H9 (cell line): ENCODE measurements around the gene CALML4. TPM values are rescaled to one million over a fixed set of nuclear protein-coding genes. Genes with fewer than 3 reads are reported as not detected.

Experiments used
- DNase-seq: peaks from one replicate; pipeline ENCODE4 v3.0.0-alpha.2; 2017
- H2AFZ ChIP-seq: one replicate; pipeline ENCODE4 v1.6.1; 2013; ENCODE audit warnings: mild to moderate bottlenecking, low read length, control low read depth, moderate library complexity
- H2AK5ac ChIP-seq: 2 replicates; pipeline ENCODE4 v1.6.1; 2013; ENCODE audit warnings: low read length, control low read depth, mixed read lengths; ENCODE audit not compliant: insufficient read length
- H2BK120ac ChIP-seq: one replicate; pipeline ENCODE4 v1.6.1; 2013; ENCODE audit warnings: low read depth, mild to moderate bottlenecking, low read length, control low read depth, inconsistent platforms; ENCODE audit not compliant: poor library complexity, severe bottlenecking
- H2BK12ac ChIP-seq: 2 replicates; pipeline ENCODE4 v1.6.1; 2013; ENCODE audit warnings: low read length, control low read depth, mixed read lengths, low read depth; ENCODE audit not compliant: insufficient read length
- H2BK15ac ChIP-seq: 2 replicates; pipeline ENCODE4 v1.6.1; 2013; ENCODE audit warnings: low read depth, low read length, control low read depth
- H2BK20ac ChIP-seq: one replicate; pipeline ENCODE4 v1.6.1; 2013; ENCODE audit warnings: low read depth, mild to moderate bottlenecking, low read length, control low read depth, inconsistent platforms; ENCODE audit not compliant: poor library complexity, severe bottlenecking
- H2BK5ac ChIP-seq: 2 replicates; pipeline ENCODE4 v1.6.1; 2013; ENCODE audit warnings: low read length, control low read depth, mixed read lengths; ENCODE audit not compliant: insufficient read length
- H3K14ac ChIP-seq: 2 replicates; pipeline ENCODE4 v1.6.1; 2013; ENCODE audit warnings: low read length, control low read depth; ENCODE audit not compliant: insufficient read depth
- H3K18ac ChIP-seq: 2 replicates; pipeline ENCODE4 v1.6.1; 2013; ENCODE audit warnings: low read depth, mild to moderate bottlenecking, mixed read lengths, low read length, control low read depth; ENCODE audit not compliant: insufficient read length
- H3K23ac ChIP-seq: 2 replicates; pipeline ENCODE4 v1.6.1; 2013; ENCODE audit warnings: low read length, control low read depth, mixed read lengths, low read depth; ENCODE audit not compliant: insufficient read length
- H3K23me2 ChIP-seq: 2 replicates; pipeline ENCODE4 v1.6.1; 2013; ENCODE audit warnings: low read depth, mild to moderate bottlenecking, mixed read lengths, low read length, control low read depth; ENCODE audit not compliant: insufficient read length, poor library complexity, severe bottlenecking
- H3K27ac ChIP-seq: 2 replicates; pipeline ENCODE4 v1.5.1; 2013; ENCODE audit warnings: low read length, control low read depth, mixed read lengths, low read depth; ENCODE audit not compliant: insufficient read length
- H3K27me3 ChIP-seq: 2 replicates; pipeline ENCODE4 v1.6.1; 2013; ENCODE audit warnings: low read length, control low read depth, inconsistent platforms; ENCODE audit not compliant: insufficient read depth
- H3K4ac ChIP-seq: 2 replicates; pipeline ENCODE4 v1.6.1; 2013; ENCODE audit warnings: low read depth, mild to moderate bottlenecking, control low read depth, inconsistent platforms, low read length, moderate library complexity
- H3K4me1 ChIP-seq: 2 replicates; pipeline ENCODE4 v1.6.1; 2013; ENCODE audit warnings: low read length, control low read depth, inconsistent platforms; ENCODE audit not compliant: insufficient read depth
- H3K4me2 ChIP-seq: 2 replicates; pipeline ENCODE4 v1.6.1; 2013; ENCODE audit warnings: low read length, control low read depth, mixed read lengths; ENCODE audit not compliant: insufficient read length, insufficient read depth
- H3K56ac ChIP-seq: 2 replicates; pipeline ENCODE4 v1.6.1; 2013; ENCODE audit warnings: low read depth, mild to moderate bottlenecking, mixed read lengths, low read length, control low read depth; ENCODE audit not compliant: insufficient read length
- H3K79me1 ChIP-seq: 2 replicates; pipeline ENCODE4 v1.6.1; 2013; ENCODE audit warnings: low read depth, mild to moderate bottlenecking, moderate library complexity, low read length, control low read depth, inconsistent platforms; ENCODE audit not compliant: insufficient read depth, poor library complexity, severe bottlenecking
- H3K79me2 ChIP-seq: 2 replicates; pipeline ENCODE4 v1.6.1; 2013; ENCODE audit warnings: low read length, control low read depth, inconsistent platforms; ENCODE audit not compliant: insufficient read depth
- H3K9ac ChIP-seq: 2 replicates; pipeline ENCODE4 v1.6.1; 2013; ENCODE audit warnings: low read length, control low read depth, mixed read lengths; ENCODE audit not compliant: insufficient read length; ENCODE audit errors: extremely low read depth
- H3K9me3 ChIP-seq: one replicate; pipeline ENCODE4 v1.6.1; 2013; ENCODE audit warnings: low read depth, low read length, inconsistent platforms; ENCODE audit not compliant: control insufficient read depth
- H3T11ph ChIP-seq: one replicate; pipeline ENCODE4 v1.6.1; 2013; ENCODE audit warnings: mild to moderate bottlenecking, low read length, control low read depth, inconsistent platforms
- H4K20me1 ChIP-seq: one replicate; pipeline ENCODE4 v1.6.1; 2013; ENCODE audit not compliant: control insufficient read depth, insufficient read length, insufficient read depth
- H4K5ac ChIP-seq: 2 replicates; pipeline ENCODE4 v1.6.1; 2013; ENCODE audit warnings: low read depth, mild to moderate bottlenecking, mixed read lengths, low read length, control low read depth; ENCODE audit not compliant: insufficient read length
- H4K8ac ChIP-seq: replicated peaks from 2 replicates; pipeline ENCODE4 v1.6.1; 2013; ENCODE audit warnings: low read length, control low read depth, mixed read lengths, low read depth; ENCODE audit not compliant: insufficient read length
- H4K91ac ChIP-seq: 2 replicates; pipeline ENCODE4 v1.6.1; 2013; ENCODE audit warnings: low read depth, mild to moderate bottlenecking, moderate library complexity, mixed read lengths, low read length, control low read depth; ENCODE audit not compliant: insufficient read length
- H3K27ac Mint-ChIP-seq, 3 experiments: 2 replicates in 2 of 3; 3 replicates in 1 of 3; pipeline ENCODE4 v1.8.0; 2020 to 2021; ENCODE audit warnings: mixed read lengths in 3 of 3, mild to moderate bottlenecking in 1 of 3, moderate library complexity in 1 of 3
- H3K27me3 Mint-ChIP-seq: 2 replicates; pipeline ENCODE4 v1.8.0; 2021; ENCODE audit warnings: low read depth, mild to moderate bottlenecking, moderate library complexity, mixed read lengths
- H3K36me3 Mint-ChIP-seq, 3 experiments: 2 replicates in 2 of 3; 3 replicates in 1 of 3; pipeline ENCODE4 v1.8.0; 2020 to 2021; ENCODE audit warnings: low read depth in 3 of 3, mixed read lengths in 3 of 3; ENCODE audit not compliant: insufficient read depth in 1 of 3
- H3K4me1 Mint-ChIP-seq, 2 experiments: 2 replicates each; pipeline ENCODE4 v1.8.0; 2020; ENCODE audit warnings: mixed read lengths in 2 of 2
- H3K4me3 Mint-ChIP-seq, 2 experiments: 2 replicates in 1 of 2; 3 replicates in 1 of 2; pipeline ENCODE4 v1.8.0; 2020 to 2021; ENCODE audit warnings: mild to moderate bottlenecking in 2 of 2, mixed read lengths in 2 of 2, moderate library complexity in 1 of 2
- H3K9me3 Mint-ChIP-seq, 2 experiments: 2 replicates in 1 of 2; 3 replicates in 1 of 2; pipeline ENCODE4 v1.8.0; 2020; ENCODE audit warnings: mild to moderate bottlenecking in 2 of 2, mixed read lengths in 2 of 2, moderate library complexity in 1 of 2
- WGBS: extraction: QIAGEN DNeasy Blood & Tissue Kit; methylation state at CpG from one replicate; pipeline ENCODE4 v1.1.7; 2013; ENCODE audit warnings: missing lambda C conversion rate, low lambda C conversion rate, mixed read lengths; ENCODE audit not compliant: insufficient read length; ENCODE audit errors: extremely low coverage; 5-methylcytosine and 5-hydroxymethylcytosine counted together
- total RNA-seq: library from RNA; stranded (reverse); gene quantifications from 2 replicates; pipeline ENCODE4 v1.2.1, GENCODE V29; 2021
- TF ChIP-seq, protein P1 (sequence below): fragments of 200-600 bp; sonication (generic); conservative IDR thresholded peaks from 3 replicates; pipeline ENCODE4 v1.8.0; 2021; ENCODE audit warnings: antibody characterized with exemption, mild to moderate bottlenecking

The CALML4 gene
- total RNA-seq, 1 experiment from 2014 or later, result 11.8 TPM

- no peak overlapping the region for H3K27ac Mint-ChIP-seq
- no peak overlapping the region for H3K14ac ChIP-seq
- no peak for DNase-seq
These were observed 53.9 kb downstream of the CALML4 start for GRCh38 chr15:68151277-68151676.

More at GRCh38 chr15:68151277-68151676, 53.9 kb downstream of the CALML4 start:
- H3K4me2 ChIP-seq, result no peak overlapping the region
- H2BK15ac ChIP-seq, result no peak overlapping the region
- no peaks in the 10 kb centered on the region for H3K79me2 ChIP-seq
- no peaks in the 10 kb centered on the region for H3K4me1 ChIP-seq
- H2AFZ ChIP-seq, result no peak overlapping the region
- Mint-ChIP-seq H3K27me3 (no peaks in the 10 kb centered on the region), H3K36me3 (peaks cover 3 to 11% (median 8%) of the 10 kb centered on the region in 3 experiments; a peak in 5 of 7 replicates), H3K9me3 (no peaks in the 10 kb centered on the region), H3K4me1 (peaks cover 4 to 7% of the 10 kb centered on the region in 2 experiments), H3K4me3 (no peak overlapping the region)
- H3K9ac ChIP-seq, result no peak overlapping the region
- H2AK5ac ChIP-seq, result no peak overlapping the region
- H4K5ac ChIP-seq, result no peak overlapping the region
- no peaks in the 10 kb centered on the region for H3K23me2 ChIP-seq
- WGBS, result no CpG with 5 or more reads among the region's 1 CpG
- H2BK12ac ChIP-seq, result no peak overlapping the region
- no peak overlapping the region for H4K8ac ChIP-seq
- no peaks in the 10 kb centered on the region for H4K20me1 ChIP-seq
- H3K27me3 ChIP-seq, result no peaks in the 10 kb centered on the region
- H3T11ph ChIP-seq, result no peak overlapping the region
- H2BK5ac ChIP-seq, result no peak overlapping the region
- no peaks in the 10 kb centered on the region for H3K79me1 ChIP-seq
- H3K18ac ChIP-seq, result no peak overlapping the region
- no peak overlapping the region for H3K23ac ChIP-seq
- TF ChIP-seq, protein P1, sequence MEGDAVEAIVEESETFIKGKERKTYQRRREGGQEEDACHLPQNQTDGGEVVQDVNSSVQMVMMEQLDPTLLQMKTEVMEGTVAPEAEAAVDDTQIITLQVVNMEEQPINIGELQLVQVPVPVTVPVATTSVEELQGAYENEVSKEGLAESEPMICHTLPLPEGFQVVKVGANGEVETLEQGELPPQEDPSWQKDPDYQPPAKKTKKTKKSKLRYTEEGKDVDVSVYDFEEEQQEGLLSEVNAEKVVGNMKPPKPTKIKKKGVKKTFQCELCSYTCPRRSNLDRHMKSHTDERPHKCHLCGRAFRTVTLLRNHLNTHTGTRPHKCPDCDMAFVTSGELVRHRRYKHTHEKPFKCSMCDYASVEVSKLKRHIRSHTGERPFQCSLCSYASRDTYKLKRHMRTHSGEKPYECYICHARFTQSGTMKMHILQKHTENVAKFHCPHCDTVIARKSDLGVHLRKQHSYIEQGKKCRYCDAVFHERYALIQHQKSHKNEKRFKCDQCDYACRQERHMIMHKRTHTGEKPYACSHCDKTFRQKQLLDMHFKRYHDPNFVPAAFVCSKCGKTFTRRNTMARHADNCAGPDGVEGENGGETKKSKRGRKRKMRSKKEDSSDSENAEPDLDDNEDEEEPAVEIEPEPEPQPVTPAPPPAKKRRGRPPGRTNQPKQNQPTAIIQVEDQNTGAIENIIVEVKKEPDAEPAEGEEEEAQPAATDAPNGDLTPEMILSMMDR, result no peak
- no peak overlapping the region for H3K27ac ChIP-seq
- no peaks in the 10 kb centered on the region for H3K9me3 ChIP-seq
- H4K91ac ChIP-seq, result no peak overlapping the region
- no peak overlapping the region for H3K4ac ChIP-seq
- H2BK120ac ChIP-seq, result no peak overlapping the region
- no peak overlapping the region for H2BK20ac ChIP-seq
- H3K56ac ChIP-seq, result no peak overlapping the region
